T-helper 1 cell treated with Interleukin-12 subunit alpha and Interleukin-12 subunit beta and Interleukin-4 antibody, amounts not matched to agents 30 ng/mL and 1 ng/mL, for 36 hours (primary cell): ENCODE measurements around the gene GIMAP8. TPM values are rescaled to one million over a fixed set of nuclear protein-coding genes. Genes with fewer than 3 reads are reported as not detected.

ENCODE experiments used
- intact Hi-C: fragments of 100-400 bp; cut with micrococcal nuclease; formaldehyde crosslinking; loops from one replicate; pipeline ENCODE4 v1.15.1; 2024
- total RNA-seq: library from RNA; stranded (reverse); gene quantifications from 2 replicates; pipeline ENCODE4 v1.2.3, GENCODE V29; 2022

GIMAP8 gene
- total RNA-seq, 1 donor from 2014 or later, result 54.5 TPM

- intact Hi-C loops, result no loop called here
Observed at GRCh38 chr7:150410680-150411346, 39.6 kb upstream of the GIMAP8 start.

DNA sequence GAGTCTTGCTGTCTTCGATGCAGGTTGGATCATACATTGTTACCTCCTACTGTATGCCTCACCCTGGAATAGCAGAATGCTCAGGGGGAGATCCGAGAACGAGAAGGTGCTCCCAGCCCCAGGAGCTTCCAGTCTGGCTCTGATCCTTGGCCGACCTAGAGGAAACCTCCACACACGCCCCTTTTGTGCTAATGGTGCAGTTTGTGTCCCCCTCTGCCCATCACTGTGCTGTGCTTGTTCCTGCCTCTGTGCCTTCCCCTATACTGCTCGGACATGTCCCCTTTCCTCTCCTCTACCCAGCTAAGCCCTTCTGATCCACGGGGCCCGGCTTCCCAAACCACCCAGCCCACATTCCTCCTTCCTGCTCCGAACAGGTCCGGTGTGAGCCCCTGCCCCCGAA is 38.8 kb upstream of the GIMAP8 start:
- intact Hi-C loops, result no loop called here

DNA sequence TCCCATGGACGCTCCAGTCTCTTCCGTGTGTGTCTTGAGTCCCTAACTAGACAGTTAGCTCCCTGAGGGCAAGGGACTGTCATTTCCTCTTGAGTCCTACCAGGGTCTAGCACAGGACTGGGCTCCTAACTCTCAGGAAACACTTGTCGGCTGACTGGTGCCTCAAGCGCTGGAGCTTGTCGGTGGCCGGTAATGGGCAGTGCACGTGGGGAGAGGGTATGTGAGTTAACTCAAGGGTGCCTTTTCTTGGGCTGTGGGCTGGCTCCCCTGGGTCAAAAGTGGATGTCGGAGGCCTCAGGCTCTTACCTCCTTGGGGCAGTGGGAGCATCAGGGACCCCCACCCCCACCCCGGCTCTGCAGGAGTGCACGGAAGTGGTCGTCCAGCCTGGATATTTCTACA is 38.4 kb upstream of the GIMAP8 start:
- intact Hi-C loops, result no loop called here

DNA sequence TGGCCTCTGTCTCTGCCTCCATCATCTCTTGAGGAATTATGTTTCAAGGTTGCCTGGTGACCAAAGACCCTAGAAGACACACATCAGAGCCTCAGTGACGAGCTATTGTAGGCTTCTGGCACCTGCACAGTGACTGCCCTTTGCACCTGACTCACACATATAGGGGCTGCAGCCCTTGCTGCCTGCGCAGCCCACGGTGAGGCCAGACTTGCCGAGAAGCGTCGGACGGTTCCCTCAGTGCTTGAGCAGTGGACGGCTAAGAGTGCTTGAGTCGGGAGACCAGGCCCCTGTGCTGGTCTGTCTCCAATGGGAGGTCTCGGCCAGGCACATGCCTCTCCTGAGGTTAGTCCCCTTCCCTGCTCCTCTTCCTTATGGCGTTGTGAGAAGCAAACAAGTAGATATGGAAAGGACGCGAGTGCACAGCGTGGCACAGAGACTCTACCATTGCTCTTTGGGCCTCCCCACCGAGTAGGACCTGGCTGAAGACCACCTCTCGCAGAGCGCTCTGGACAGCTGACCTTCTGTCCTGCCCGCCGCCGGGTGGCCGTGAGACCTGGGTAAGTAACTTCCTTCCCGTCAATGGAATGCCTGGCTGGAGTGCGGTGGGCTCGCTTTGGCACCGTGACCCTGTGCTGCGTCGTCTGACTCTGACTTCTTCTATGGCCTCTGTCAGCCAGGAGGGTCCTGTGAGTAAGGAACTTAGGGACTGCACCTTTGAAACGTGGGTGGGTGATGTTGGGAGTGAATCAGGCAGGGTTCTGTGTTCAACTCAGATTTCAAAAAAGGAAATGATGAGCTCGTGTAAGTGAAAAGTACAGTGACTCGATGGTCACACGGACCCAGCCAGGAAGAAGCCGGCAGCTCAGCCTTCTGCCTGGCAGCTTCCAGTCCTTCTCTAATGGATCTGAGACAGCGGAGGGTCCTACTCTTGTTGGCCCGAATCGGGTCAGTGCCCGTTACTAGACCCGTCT is 37.6 kb upstream of the GIMAP8 start:
- intact Hi-C loops, result no loop called here

DNA sequence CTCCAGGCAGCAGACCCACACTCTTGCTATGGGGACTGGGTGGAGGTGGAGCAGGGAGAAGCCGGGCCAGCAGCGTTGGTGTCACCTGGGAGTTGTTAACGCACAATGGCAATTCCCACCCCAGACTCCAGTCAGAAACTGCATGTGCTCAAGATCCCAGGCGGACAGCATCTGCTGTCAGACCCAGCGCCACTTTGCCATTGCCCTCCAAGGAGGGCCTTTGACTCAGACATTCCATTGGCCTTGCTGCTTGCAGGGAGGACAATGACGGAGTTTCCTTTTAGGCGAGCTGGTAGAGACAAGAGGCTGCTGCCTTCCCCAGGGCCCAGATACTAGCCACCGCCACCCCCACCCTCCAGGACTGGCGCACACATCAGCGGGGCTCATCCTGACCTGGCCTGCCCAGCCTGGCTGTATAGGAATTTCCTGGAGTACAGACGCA is 36.8 kb upstream of the GIMAP8 start:
- intact Hi-C loops, result no loop called here

- intact Hi-C loops, result no loop called here
Observed at GRCh38 chr7:150415161-150416153, 35.0 kb upstream of the GIMAP8 start.

DNA sequence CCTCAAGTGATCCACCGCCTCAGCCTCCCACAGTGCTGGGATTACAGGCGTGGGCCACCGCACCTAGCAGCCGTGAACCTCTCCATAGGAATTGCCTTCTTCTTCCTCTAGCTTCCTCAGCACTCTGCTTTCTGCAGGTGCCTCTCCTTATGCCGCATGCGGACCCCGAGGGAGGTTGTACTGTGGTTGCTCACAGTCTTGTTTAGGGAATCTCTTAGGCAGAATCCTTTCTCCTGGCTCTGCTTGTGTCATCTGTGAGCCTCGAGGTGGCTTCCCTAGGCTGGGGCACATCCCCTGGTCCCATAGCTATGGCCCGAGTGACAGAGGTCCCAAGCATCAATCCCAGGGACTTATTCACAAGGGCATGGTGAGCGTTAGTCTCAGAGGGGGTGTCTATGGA is 33.2 kb upstream of the GIMAP8 start:
- intact Hi-C loops, result no loop called here

DNA sequence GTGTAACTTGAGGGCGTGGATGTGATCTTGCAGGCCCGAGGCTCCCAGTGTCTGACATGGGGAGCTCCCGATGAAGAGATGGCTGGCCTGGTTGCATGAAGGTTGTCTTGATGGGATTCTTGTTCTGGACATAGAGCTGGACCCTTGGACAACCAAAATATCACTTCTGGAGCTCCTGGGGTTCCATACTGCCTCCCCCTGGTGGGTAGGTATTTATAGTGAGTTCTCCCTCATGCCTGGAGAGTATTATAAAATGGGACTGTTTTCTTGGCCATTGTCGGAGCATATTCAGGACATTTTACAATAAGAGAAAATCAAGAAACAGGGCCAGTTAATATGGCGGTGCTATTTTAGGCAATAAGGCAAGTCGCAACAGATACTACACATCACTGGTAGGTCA is 32.6 kb upstream of the GIMAP8 start:
- intact Hi-C loops, result no loop called here

GRCh38 chr7:150420242-150420641 is 30.2 kb upstream of the GIMAP8 start:
- intact Hi-C loops, result no loop called here

DNA sequence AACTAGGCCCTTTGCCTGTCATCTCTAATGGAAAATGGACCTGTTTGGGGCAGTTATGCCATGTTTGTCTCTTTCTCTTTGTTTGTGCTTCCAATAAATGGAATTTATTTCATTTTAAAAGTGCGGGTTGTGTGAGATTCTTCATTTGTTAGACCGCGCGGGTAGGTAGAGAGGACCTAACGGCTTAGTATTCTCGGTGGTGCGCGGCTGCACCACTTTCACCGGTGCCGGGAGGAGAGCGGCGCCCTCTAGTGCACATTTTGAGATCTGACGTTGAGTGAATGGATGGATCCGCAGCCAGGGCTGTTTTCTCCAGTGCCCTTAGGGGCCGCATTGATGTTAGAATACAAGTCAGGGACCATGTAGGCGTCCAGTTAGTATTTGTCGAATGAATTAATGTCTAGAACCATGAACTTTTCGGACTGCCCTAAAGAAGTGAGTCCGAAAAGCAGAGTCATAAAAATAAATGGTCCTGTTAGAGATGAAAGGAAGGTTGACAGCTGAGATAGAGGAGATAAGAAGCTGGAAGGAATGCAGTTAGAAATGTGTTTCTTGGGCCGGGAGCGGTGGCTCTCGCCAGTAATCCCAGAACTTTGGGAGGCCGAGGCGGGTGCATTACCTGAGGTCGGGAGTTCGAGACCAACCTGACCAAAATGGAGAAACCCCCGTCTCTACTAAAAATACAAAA is 29.3 kb upstream of the GIMAP8 start:
- intact Hi-C loops, result loop anchor here (1.0 kb wide), 7 partner anchors 16 to 336 kb away; partner anchors contain the start of genes ACTR3C, LRRC61, REPIN1 and ZNF775

DNA sequence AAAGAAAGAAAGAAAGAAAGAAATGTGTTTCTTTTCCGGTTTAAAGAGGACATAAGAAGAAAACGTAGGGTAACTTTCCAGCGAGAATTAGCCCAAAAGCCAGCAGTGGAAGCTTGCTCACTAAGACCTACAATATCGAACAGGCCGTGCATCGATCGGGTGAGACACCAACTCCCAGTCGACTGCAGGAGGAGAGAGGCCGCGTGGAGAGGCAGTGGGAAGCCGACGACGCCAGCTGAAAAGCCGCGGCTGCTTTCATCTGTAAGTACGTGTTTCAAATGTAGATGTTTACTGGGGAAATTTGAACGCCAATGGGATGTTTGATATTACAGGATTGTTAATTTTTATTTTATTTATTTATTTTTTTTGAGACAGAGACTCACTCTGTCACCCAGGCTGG is 28.6 kb upstream of the GIMAP8 start:
- intact Hi-C loops, result loop anchor here (1.0 kb wide), 7 partner anchors 17 to 335 kb away; partner anchors contain the start of genes ACTR3C, LRRC61, REPIN1 and ZNF775

GRCh38 chr7:150425670-150426069 is 24.8 kb upstream of the GIMAP8 start:
- intact Hi-C loops, result no loop called here

GRCh38 chr7:150428671-150429451 is 21.6 kb upstream of the GIMAP8 start:
- intact Hi-C loops, result no loop called here

DNA sequence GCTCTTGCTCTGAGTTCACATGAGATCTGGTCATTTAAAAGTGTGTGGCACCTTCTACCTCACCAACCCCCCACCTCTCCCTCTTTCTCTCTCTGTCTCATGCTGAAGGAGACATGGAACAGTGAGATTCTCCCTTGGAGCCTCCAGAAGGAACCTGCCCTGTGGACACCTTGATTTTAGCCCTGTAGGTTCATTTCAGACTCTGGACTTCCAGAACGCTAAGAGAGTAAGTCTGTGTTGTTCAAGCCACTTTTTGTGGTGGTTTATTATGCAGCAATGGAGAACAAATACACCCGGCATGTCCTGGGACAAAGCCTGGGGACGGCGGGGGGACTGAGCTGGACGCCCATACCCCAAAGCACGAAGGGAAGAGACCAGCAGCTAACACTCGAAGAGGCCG is 20.7 kb upstream of the GIMAP8 start:
- intact Hi-C loops, result no loop called here

DNA sequence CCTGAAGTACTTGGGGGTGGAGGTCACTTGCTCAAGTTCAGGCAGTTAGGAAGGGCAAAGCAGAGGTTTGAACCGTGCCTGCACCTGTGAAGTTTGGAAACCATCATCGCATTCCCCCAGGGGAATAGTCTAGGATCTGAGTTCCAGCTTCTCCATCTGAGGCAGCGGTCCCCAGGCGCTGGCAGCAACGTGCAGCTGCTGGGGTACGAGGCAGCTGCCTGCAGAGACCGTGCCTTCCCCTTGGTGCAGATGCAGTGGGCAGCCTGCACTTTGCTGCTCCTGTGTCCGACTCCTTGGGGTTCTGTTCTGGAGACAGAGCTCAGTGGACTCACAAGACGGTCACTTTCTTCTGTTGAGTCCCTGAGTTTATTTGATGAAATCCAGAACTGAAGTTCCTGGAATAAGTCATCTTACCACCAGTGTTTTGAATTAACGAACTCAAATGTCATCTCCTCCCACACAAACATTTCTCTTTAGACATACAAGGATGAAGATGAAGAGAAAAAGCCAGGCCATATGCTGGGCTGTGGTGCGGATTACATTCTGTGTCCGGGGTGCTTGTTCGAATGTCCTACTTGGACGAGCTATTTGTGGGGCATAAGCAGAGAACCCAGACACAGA is 19.9 kb upstream of the GIMAP8 start:
- intact Hi-C loops, result no loop called here

GRCh38 chr7:150431839-150432658 is 18.4 kb upstream of the GIMAP8 start:
- intact Hi-C loops, result no loop called here

- intact Hi-C loops, result no loop called here
Observed at GRCh38 chr7:150432915-150433892, 17.2 kb upstream of the GIMAP8 start.
